ENCODE results near the gene NLRC4.
A peak's percentile ranks its signal among the peaks of the same experiment; 100 is the strongest.
"Not testable (repeated sequence)": the region's sequence is repeated elsewhere in the genome, so short reads cannot be mapped to it uniquely, and the experiment has no call there.

Gene NLRC4
- total RNA-seq: 0 reads per million in 2 donors

- DNase-seq: peak in 1 of 5 experiments; percentile 52
Measured at GRCh38 chr2:32264422-32265105, at the start of gene NLRC4. NLRC4 (minus strand) TSS chr2:32264886; CDS start chr2:32256775, 8,111 bp downstream.

DNA sequence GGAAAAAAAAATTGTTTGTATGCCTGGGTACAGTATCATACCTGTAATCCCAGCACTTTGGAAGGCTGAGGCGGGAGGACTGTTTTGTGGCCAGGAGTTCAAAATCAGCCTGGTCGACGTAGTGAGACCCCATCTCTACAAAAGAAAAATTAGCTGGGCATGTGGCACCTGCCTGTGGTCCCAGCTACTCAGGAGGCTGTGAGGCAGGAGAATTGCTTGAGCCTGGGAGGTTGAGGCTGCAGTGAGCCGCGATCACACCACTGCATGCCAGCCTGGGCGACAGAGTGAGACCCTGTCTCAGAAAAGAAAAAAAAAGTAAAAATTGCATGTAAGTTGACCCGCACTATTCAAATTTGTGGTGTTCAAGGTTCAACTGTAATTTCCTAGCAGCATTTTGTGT, 45.9 kb upstream of the NLRC4 start:
- no peak for DNase-seq

GRCh38 chr2:32293966-32294562, 29.4 kb upstream of the NLRC4 start:
- DNase-seq: not testable (repeated sequence)

- not testable (repeated sequence) for DNase-seq
Measured at GRCh38 chr2:32293493-32293892, 28.8 kb upstream of the NLRC4 start.

DNA sequence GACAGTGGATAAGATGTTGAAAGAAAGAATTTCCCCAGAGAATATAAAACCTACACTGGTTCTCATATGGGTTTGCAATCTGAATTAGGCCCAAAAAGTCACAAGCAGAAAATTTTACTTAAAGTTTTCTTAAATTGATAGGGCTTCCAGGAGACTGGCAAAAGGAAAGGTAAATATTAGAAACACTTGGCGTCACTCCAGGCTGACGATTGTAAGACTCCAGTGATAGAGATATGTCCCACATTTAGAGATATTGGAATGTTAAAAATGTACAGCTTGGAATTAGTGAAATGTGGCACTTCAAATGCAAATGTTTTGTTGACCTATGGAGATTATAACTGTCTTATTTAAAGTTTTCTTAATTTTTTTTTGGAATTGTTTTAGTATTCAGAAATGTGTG, 27.1 kb upstream of the NLRC4 start:
- DNase-seq: no peak

DNA sequence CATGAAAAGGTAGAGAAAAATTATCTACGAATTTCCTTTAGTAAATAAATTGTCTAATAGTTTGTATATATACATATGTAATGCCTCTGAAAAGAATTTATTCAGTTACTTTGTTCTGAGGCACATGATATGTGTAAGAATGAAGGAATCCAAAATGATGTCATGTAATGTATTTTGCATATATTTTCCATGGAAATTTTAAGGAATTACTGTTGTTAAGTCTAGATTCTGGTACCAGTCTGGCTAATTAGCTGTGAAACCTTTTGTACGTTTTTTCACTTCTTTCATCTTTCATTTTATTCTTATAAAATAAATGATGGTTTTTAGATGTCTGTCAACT, 25.3 kb upstream of the NLRC4 start:
- no peak for DNase-seq

GRCh38 chr2:32289165-32289999, 24.7 kb upstream of the NLRC4 start:
- no peak for DNase-seq

- no peak for DNase-seq
Measured at GRCh38 chr2:32284321-32284720, 19.6 kb upstream of the NLRC4 start.

- DNase-seq: no peak
Measured at GRCh38 chr2:32278478-32278853, 13.8 kb upstream of the NLRC4 start.

DNA sequence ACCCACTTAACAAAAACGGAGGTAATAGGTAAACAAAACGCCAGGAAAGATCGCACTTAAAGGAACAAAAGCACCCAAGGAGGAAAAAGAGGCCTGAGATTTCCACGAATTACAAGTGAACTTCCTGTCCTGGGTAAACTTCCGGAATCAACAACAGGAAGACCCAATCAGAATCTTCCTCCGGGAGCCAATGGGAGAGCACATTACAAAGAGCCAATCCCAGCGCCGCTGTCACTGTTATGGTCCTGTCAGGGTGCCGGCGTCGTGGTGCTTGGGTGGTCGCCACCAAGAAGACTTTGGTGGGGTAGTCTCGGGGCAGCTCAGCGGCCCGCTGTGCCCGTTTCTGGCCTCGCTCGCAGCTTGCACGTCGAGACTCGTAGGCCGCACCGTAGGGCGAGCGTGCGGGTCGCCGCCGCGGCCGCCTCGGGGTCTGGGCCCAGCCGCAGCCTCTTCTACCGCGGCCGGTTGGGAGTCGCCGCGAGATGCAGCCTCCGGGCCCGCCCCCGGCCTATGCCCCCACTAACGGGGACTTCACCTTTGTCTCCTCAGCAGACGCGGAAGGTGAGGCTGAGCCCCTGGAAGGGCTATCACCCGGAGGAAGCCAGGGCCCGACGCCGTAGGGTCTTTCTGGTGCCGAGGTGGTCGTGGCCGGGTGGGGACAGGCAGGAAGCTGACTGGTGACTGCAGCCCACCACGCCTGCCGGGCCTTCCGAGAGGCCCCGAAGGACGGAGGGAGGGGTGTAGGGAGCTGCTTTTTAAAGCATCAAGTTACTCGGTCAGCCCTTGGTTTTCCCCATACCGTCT, 13.2 kb upstream of the NLRC4 start, which contains the start of gene YIPF4:
YIPF4 (plus strand) TSS at position 231 of the 804 bp plus-strand sequence; CDS start at position 483, 252 bp downstream.
- peak; percentile 61 to 92 (median 80) for DNase-seq

DNA sequence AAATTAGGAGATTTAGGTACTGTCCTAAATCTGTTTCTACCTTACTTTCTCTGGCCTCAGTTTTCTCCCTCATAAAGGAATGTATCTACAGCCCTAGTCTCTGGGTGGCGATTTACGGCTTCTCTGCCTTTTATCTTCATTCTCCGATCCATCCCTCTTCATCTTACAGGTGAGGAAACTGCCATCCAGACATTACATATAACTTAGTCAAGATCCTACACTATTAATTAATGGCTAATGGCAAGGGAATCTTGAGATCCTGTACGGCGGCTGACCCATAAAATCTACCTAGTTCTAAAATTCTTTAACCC, 12.6 kb upstream of the NLRC4 start:
- DNase-seq: no peak

- DNase-seq: not testable (repeated sequence)
Measured at GRCh38 chr2:32275790-32276189, 11.1 kb upstream of the NLRC4 start.

DNA sequence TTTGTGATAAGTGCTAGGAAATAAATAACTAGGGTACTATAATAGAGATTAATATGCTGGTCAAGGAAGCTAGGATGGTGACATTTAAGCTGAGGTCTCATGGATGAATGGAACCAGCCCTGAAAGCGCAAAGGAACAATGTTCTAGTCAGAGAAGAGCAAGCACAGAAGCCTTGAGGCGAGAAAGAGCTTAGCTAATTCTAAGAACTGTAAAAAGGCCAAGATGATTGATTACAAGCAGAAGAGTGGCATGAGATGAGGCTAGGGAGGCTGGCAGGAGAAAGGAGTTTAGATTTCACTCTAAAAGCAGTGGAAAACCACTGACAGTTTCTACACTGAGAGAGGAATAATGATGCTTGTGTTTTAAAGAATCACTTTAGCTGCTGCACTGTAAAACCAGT, 9.6 kb upstream of the NLRC4 start:
- no peak for DNase-seq

GRCh38 chr2:32272279-32272678, 7.6 kb upstream of the NLRC4 start:
- DNase-seq: no peak

DNA sequence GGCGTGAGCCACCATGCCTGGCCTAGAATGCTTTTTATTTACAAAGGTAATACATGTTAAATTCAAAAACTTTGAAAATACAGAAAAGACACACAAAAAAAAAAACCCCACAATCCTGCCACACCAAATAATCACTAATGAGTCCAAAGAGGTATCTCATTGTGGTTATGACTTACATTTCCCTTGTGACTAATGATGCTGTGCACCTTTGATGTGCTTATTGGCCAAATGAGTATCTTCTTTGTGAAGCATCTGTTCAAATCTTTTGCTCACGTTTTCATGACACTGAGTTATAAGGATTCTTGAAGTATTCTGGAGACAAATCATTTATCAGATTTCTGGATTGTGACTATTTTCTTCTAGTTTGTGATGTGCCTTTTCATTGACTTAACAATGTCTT, 6.4 kb upstream of the NLRC4 start:
- no peak for DNase-seq

DNA sequence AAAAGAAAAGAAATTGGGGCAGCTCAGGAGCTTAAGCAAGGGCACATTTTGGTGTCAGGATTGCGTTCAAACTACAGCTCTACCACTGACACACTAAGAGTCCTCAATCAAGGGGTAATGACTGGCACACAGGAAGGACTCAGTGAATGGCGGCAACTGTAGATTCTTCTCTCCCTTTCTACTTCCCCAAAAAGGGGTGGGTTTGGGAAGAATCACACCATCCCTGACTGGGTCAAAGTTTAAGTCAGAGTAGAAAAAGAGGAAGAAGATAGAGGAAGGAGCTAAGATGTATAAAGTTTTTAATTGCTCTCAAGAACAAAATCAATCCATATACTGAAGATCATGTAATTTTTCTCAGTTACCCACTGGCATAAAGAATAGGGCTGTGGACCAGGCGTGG, 2.6 kb downstream of the NLRC4 start:
- DNase-seq: no peak

- no peak for DNase-seq
Measured at GRCh38 chr2:32260376-32260775, 4.3 kb downstream of the NLRC4 start.

DNA sequence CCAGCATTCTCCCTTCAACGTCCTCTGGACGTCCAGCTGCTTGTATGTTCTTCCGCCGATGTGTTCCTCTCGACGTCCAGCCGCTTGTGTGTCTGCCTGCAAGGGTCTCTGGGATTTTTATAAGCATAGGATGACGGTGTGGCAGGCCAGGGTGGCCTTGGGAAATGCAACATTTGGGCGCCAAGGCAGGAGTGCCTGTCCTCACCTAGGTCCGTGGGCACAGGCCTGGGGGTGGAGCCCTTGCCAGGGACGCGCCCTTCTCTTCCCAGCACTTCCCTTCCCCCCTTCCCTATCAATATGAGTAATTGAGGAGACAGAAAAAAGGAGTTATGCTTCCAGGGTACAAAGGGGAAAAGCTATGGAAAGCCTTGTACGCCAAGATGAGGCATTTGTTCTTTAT, 6.4 kb downstream of the NLRC4 start:
- no peak for DNase-seq

DNA sequence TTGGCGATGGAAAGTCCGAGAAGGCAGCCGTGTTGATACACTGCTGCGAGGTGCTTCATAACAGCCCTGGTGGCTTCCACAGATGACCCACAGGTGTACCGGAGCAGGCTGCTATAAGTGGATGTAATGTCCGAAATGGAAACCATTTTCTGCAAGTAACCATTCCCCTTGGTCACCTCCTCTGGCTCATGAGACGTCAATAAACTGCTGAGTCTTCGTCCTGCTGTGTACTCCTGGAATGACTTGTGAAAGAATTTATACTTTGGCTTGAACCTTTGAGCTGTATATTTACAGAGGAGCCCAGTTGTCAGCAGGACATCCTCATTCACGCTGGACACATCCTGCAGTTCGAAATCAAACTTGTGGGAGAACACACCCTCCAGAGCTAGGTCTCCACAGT, 14.4 kb downstream of the NLRC4 start:
- no peak for DNase-seq

GRCh38 chr2:32249731-32250236, 14.9 kb downstream of the NLRC4 start:
- no peak for DNase-seq

- DNase-seq: no peak
Measured at GRCh38 chr2:32248299-32248698, 16.4 kb downstream of the NLRC4 start.

DNA sequence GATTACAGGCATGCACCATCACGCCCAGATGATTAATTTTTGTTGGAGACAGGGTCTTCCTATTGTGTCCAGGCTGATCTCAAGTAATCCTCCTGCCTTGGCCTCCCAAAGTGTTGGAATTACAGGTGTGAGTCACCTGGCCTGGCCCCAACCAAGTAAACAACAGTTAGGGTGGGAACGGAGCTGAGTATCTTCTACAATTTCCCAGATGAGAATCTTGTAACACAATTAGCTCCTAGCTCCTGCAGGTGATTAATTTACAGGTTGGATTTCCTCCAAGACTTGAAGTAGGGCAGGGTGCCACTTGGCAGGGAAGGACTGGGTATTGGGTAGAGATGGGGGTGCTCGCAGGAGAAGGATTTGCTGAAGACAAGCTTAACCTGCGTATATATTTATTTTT, 17.8 kb downstream of the NLRC4 start:
- no peak for DNase-seq

DNA sequence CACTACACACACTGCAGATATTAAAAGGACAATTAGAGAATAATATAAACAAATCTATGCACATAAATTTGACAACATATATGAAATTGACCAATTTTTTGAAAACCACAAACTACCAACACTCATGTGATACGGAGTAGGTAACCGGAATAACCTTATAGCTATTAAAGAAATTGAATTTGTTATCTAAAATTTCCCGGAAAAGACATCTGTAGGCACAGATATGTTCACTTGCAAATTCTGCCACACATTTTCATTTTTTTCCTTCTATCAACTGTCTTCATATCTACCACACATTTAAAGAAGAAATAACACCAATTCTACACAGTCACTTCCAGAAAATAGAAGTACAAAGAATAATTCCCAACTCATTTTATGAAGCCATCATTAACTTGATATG, 22.4 kb downstream of the NLRC4 start:
- no peak for DNase-seq

Measured in T-helper 2 cell (primary cell).